ENCODE data around the gene HPCAL1.

Gene HPCAL1

DNA sequence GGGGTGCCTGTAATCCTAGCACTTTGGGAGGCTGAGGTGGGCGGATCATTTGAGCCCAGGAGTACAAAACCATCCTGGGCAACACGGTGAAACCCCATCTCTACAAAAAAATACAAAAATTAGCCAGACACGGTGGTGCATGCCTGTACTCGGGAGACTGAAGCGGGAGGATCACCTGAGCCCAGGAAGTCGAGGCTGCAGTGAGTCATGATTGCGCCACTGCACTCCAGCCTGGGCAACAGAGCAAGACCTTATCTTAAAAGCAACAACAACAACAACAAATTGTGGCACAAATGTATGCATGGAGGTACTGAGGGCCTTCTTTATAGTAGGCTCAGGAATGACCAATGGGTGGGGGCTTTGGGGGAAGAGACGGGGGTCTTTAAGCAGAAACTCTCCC, 38.5 kb downstream of the HPCAL1 start:
- TF ChIP-seq, protein P1, sequence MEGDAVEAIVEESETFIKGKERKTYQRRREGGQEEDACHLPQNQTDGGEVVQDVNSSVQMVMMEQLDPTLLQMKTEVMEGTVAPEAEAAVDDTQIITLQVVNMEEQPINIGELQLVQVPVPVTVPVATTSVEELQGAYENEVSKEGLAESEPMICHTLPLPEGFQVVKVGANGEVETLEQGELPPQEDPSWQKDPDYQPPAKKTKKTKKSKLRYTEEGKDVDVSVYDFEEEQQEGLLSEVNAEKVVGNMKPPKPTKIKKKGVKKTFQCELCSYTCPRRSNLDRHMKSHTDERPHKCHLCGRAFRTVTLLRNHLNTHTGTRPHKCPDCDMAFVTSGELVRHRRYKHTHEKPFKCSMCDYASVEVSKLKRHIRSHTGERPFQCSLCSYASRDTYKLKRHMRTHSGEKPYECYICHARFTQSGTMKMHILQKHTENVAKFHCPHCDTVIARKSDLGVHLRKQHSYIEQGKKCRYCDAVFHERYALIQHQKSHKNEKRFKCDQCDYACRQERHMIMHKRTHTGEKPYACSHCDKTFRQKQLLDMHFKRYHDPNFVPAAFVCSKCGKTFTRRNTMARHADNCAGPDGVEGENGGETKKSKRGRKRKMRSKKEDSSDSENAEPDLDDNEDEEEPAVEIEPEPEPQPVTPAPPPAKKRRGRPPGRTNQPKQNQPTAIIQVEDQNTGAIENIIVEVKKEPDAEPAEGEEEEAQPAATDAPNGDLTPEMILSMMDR (IDR thresholded peaks at IDR 0.05; ENCODE audit: poor library complexity, severe bottlenecking), result no peak
- Histone ChIP-seq H3K27me3 (ENCODE audit: insufficient read depth, poor library complexity, severe bottlenecking) (no peaks in the 10 kb centered on the region), H3K4me1 (ENCODE audit: insufficient read depth, poor library complexity, severe bottlenecking) (peaks cover 12% of the 10 kb centered on the region), H3K36me3 (ENCODE audit: low read depth) (no peaks in the 10 kb centered on the region), H3K9me3 (ENCODE audit: severe bottlenecking) (no peaks in the 10 kb centered on the region), H3K4me3 (ENCODE audit: severe bottlenecking) (no peak overlapping the region), H3K27ac (ENCODE audit: poor library complexity, severe bottlenecking) (no peak overlapping the region)
- DNase-seq (ENCODE audit: low spot score), result no peak
- ATAC-seq (ENCODE audit: low read depth), result no peak

- H3K4me3 ChIP-seq (ENCODE audit: severe bottlenecking), result no peak overlapping the region
- TF ChIP-seq, protein P1 (IDR thresholded peaks at IDR 0.05; ENCODE audit: poor library complexity, severe bottlenecking), result no peak
- H3K27ac ChIP-seq (ENCODE audit: poor library complexity, severe bottlenecking), result no peak overlapping the region
- ATAC-seq (ENCODE audit: low read depth), result no peak
- no peak for DNase-seq (ENCODE audit: low spot score)
- H3K27me3 ChIP-seq (ENCODE audit: insufficient read depth, poor library complexity, severe bottlenecking), result no peaks in the 10 kb centered on the region
- no peaks in the 10 kb centered on the region for H3K36me3 ChIP-seq (ENCODE audit: low read depth)
- no peaks in the 10 kb centered on the region for H3K9me3 ChIP-seq (ENCODE audit: severe bottlenecking)
- peaks cover 12% of the 10 kb centered on the region for H3K4me1 ChIP-seq (ENCODE audit: insufficient read depth, poor library complexity, severe bottlenecking)
These were observed 39.7 kb downstream of the HPCAL1 start for GRCh38 chr2:10342245-10342951.

GRCh38 chr2:10343191-10343590, 40.5 kb downstream of the HPCAL1 start:
- H3K4me1 ChIP-seq (ENCODE audit: insufficient read depth, poor library complexity, severe bottlenecking), result peaks cover 12% of the 10 kb centered on the region
- H3K27ac ChIP-seq (ENCODE audit: poor library complexity, severe bottlenecking), result no peak overlapping the region
- DNase-seq (ENCODE audit: low spot score) (no peak), ATAC-seq (ENCODE audit: low read depth) (no peak)
- no peaks in the 10 kb centered on the region for H3K9me3 ChIP-seq (ENCODE audit: severe bottlenecking)
- H3K4me3 ChIP-seq (ENCODE audit: severe bottlenecking), result no peak overlapping the region
- H3K27me3 ChIP-seq (ENCODE audit: insufficient read depth, poor library complexity, severe bottlenecking), result no peaks in the 10 kb centered on the region
- TF ChIP-seq, protein P1 (IDR thresholded peaks at IDR 0.05; ENCODE audit: poor library complexity, severe bottlenecking), result no peak
- no peaks in the 10 kb centered on the region for H3K36me3 ChIP-seq (ENCODE audit: low read depth)

- no peaks in the 10 kb centered on the region for H3K9me3 ChIP-seq (ENCODE audit: severe bottlenecking)
- no peak for ATAC-seq (ENCODE audit: low read depth)
- H3K4me3 ChIP-seq (ENCODE audit: severe bottlenecking), result no peak overlapping the region
- no peaks in the 10 kb centered on the region for H3K27me3 ChIP-seq (ENCODE audit: insufficient read depth, poor library complexity, severe bottlenecking)
- H3K36me3 ChIP-seq (ENCODE audit: low read depth), result no peaks in the 10 kb centered on the region
- DNase-seq (ENCODE audit: low spot score), result no peak
- peaks cover 11% of the 10 kb centered on the region for H3K4me1 ChIP-seq (ENCODE audit: insufficient read depth, poor library complexity, severe bottlenecking)
- TF ChIP-seq, protein P1 (IDR thresholded peaks at IDR 0.05; ENCODE audit: poor library complexity, severe bottlenecking), result no peak
- H3K27ac ChIP-seq (ENCODE audit: poor library complexity, severe bottlenecking), result no peak overlapping the region
These were observed 41.0 kb downstream of the HPCAL1 start for GRCh38 chr2:10343658-10344057.
